Lung microvascular endothelial cell (primary cell): ENCODE measurements around the gene CDK5RAP2. TPM values are rescaled to one million over a fixed set of nuclear protein-coding genes. Genes with fewer than 3 reads are reported as not detected.
A peak's percentile ranks its signal among the peaks of the same experiment; 100 is the strongest.
"Not testable (repeated sequence)": the region's sequence is repeated elsewhere in the genome, so short reads cannot be mapped to it uniquely, and the experiment has no call there.

ENCODE experiments used
- DNase-seq, 2 donors: peaks; one replicate each; pipeline versions ENCODE4 v3.0.0 to v3.0.0-alpha.2; 2010; ENCODE audit warnings: low read depth in 2 of 2
- total RNA-seq: library from RNA; depleted of rRNA; stranded (reverse); fragments of >200 nt; gene quantifications from 2 replicates; pipeline ENCODE4 v1.2.1, GENCODE V29; 2014

Gene CDK5RAP2
- total RNA-seq, 1 donor from 2014 or later = 15.9 TPM

- DNase-seq = not testable (repeated sequence)
These were observed 64.0 kb downstream of the CDK5RAP2 start for GRCh38 chr9:120515996-120516395.

- DNase-seq = not testable (repeated sequence)
These were observed 64.5 kb downstream of the CDK5RAP2 start for GRCh38 chr9:120515481-120515880.

GRCh38 chr9:120514405-120514804 lies 65.6 kb downstream of the CDK5RAP2 start:
- no peak for DNase-seq

GRCh38 chr9:120513825-120514396 lies 66.1 kb downstream of the CDK5RAP2 start:
- DNase-seq = no peak

GRCh38 chr9:120510816-120511215 lies 69.2 kb downstream of the CDK5RAP2 start:
- no peak for DNase-seq

GRCh38 chr9:120507936-120508510 lies 71.9 kb downstream of the CDK5RAP2 start:
- DNase-seq = no peak

- DNase-seq = no peak
These were observed 74.8 kb downstream of the CDK5RAP2 start for GRCh38 chr9:120505186-120505585.

- DNase-seq = no peak
These were observed 79.2 kb downstream of the CDK5RAP2 start for GRCh38 chr9:120500733-120501132.

GRCh38 chr9:120497865-120498264 lies 82.1 kb downstream of the CDK5RAP2 start:
- not testable (repeated sequence) for DNase-seq

GRCh38 chr9:120496438-120496837 lies 83.5 kb downstream of the CDK5RAP2 start:
- not testable (repeated sequence) for DNase-seq

- DNase-seq = no peak
These were observed 88.9 kb downstream of the CDK5RAP2 start for GRCh38 chr9:120490888-120491595.

GRCh38 chr9:120486835-120487234 lies 93.1 kb downstream of the CDK5RAP2 start:
- no peak for DNase-seq

GRCh38 chr9:120486347-120486746 lies 93.6 kb downstream of the CDK5RAP2 start:
- no peak for DNase-seq

GRCh38 chr9:120485788-120486187 lies 94.2 kb downstream of the CDK5RAP2 start:
- no peak for DNase-seq

- DNase-seq = no peak
These were observed 95.8 kb downstream of the CDK5RAP2 start for GRCh38 chr9:120484162-120484561.

- DNase-seq = no peak
These were observed 97.4 kb downstream of the CDK5RAP2 start for GRCh38 chr9:120482424-120483186.

- no peak for DNase-seq
These were observed 98.1 kb downstream of the CDK5RAP2 start for GRCh38 chr9:120481846-120482245.

GRCh38 chr9:120481248-120481647 lies 98.7 kb downstream of the CDK5RAP2 start:
- DNase-seq = no peak

- no peak for DNase-seq
These were observed 99.3 kb downstream of the CDK5RAP2 start for GRCh38 chr9:120480707-120481106.

- no peak for DNase-seq
These were observed 101.8 kb downstream of the CDK5RAP2 start for GRCh38 chr9:120478208-120478607.

- DNase-seq = peak; percentile 58 to 72
These were observed 102.4 kb downstream of the CDK5RAP2 start for GRCh38 chr9:120477534-120478001.

- DNase-seq = no peak
These were observed 104.6 kb downstream of the CDK5RAP2 start for GRCh38 chr9:120475341-120475740.
